ENCODE data around the gene FBN2.

Gene FBN2

DNA sequence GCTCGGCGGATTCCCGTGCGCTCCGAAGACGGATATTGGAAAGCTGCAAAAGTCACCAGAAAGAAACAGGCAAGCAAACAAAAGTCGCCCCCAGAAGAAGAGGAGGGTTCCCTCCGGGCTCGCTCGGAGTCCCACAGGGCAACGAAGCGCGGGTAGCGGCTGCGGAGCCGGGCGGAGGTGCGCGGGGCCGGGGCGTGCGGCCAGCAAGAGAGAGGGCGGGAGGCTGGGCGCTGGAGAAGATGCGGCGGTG, at the start of gene FBN2:
FBN2 (minus strand) TSS at position 246 of the 250 bp plus-strand sequence. CDS start 642 bp downstream, outside the sequence.
- DNase-seq = no peak

DNA sequence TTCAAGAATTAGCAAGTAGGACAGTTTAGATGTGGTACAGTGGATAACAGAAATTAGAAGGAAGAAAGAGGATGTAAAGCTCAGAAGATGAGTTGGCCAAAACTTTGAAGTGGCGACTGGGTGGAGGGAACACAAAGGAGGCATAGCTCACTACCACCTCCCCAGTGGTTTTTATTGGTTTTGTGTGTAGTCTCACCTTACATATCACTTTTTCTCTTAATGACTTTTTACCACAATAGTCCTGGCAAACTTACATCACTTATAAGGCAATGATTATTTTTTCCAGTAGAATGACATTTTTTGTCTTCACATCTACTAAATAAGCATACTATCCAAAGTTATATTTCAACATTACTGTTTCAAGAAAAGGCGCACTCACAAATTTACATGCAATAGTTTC, 49.2 kb upstream of the FBN2 start:
- DNase-seq = no peak

DNA sequence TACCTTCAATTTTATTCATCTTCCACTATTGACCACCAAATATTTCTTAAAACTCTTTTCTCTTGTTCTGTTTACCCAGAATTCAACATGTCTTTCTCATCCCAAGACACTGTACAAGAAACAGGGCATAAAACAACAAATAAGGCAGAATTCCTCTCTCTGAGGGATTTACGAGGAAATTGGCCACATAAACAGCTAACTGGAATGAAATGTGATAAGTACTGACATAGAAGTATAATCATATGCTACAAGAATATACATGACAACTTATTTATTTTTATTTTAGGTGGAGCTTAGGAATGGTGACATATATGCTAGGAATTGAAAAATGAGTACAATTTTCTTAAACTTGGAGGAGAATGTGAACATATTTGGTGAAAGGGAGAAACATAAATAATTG, 48.8 kb upstream of the FBN2 start:
- DNase-seq = no peak

DNA sequence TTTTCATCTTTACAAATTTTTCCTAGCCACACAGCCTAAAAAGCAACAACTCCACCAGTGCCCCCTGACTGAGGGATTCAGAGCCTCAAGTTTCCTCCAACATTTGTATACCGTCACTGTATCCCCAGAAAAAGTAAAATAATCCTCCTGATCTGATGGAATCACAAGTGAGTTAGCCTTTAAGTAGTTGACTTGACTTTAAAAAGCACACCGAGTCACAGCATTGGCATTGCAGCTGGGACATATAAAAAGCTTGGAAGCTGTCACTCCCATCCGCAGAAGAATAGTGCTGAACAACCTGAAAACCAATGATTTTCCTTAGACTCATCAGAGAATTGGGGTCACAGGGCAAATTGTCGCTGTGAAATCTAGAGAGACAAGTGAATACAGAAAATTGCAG, 41.6 kb upstream of the FBN2 start:
- DNase-seq = no peak

DNA sequence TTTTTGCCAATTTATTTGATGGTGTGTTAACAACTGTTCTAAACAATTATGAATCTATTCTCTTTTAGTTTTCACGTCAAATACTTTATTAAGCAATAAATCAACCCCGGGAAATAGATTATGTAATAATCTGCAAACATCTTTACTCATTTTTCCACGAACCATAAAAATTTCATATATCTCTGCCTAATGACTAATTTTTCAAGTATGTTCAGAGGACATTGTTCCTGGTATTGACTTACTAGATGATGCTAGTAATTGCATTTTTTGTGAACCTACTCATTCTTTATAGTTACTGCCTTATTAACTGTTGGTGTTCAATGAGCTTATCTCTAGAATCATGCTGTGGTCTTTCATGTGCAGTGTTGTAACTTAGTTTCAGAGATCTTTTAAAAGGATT, 41.0 kb upstream of the FBN2 start:
- no peak for DNase-seq

DNA sequence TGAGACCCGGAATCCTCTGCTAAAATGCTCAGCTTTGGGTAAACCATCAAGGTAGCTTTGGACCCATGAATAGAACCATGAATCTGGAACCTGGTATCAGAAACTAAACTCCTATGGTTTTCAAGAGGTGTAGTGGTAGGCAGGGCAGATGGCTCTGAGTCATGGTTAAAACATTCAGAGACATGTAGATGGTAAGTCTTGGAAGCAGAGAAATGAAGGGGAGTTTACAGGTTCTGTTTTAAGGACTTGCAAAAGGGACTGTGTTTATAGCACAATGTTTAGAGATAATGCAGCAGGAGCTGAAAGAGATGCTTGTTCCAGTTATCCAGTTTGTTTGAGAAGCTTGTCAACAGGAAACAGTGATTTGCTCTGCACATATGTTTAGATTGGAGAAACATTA, 36.0 kb upstream of the FBN2 start:
- no peak for DNase-seq

DNA sequence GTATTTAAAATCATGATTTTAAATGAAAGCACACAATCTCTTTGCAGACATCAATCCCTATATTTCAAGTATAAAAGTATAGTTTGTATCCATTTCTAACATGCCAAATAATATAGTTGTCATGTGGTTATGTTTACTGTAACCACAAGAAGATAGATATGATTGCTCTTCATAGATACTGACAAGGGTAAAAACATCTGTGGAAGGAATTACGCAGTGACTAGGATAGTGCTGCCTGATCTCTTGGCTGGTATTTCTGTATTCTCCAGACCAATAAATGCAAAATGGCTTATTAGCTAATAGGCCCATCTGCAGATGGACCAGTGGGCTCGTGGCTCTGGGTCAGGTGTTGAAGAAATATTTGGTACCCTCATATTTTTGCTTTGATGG, 34.9 kb upstream of the FBN2 start:
- no peak for DNase-seq

DNA sequence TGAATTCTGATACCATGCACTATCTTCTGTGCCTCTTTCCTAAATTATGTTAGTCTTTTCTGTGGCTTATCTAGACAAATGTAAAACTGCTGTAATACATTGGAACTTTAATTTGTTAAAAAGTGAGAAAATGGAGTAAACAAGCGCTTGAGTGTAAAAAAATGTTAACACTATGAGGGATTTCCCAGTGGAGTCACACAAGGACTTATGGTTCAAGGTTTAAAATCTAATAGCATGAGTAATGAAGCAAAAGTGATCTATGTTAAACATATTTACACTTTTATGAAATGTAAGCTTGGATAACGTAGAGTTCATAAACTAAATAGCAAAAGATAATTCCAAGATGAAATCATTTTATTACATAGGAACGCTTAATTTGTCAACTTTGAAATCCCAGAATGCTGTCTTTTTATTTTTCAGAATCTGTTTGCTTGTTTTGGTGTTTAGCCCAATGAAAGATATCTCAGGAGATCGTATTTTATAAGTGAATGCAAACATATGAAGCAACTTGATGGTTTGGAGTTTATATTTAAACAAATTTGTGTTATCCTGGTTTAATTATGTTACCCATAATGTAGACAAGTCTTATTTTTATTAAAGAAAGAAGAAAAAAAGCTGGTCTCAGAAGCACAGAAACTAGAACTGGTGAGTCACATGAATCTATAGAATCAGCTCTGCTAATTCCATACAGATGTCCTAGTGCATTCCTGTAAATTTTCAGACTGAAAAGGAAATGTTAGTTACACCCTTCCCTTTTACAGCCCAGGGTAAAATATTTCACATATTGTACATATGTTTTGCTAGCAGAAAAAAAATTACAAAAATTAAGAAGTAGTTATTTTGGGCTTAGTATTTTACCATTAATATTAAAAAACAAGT, 34.2 kb upstream of the FBN2 start:
- no peak for DNase-seq

DNA sequence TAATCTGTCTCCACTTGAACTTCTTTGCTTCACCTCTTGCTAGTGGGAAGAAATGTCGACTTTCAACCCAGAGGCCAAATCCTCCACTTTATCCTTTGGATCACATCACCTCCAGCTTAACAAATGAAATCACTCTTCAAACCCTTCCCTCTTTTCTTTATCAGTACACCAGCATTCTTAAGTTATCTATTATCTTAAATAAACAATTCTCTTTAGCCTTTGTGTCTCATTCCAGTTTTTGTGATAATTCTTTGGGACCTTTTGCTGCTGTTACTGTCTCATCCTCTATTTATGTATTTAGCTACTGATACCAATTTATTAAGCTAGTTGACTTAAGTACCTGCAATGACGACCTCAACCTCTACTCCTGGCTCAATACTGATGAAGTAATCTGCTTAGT, 28.1 kb upstream of the FBN2 start:
- no peak for DNase-seq

DNA sequence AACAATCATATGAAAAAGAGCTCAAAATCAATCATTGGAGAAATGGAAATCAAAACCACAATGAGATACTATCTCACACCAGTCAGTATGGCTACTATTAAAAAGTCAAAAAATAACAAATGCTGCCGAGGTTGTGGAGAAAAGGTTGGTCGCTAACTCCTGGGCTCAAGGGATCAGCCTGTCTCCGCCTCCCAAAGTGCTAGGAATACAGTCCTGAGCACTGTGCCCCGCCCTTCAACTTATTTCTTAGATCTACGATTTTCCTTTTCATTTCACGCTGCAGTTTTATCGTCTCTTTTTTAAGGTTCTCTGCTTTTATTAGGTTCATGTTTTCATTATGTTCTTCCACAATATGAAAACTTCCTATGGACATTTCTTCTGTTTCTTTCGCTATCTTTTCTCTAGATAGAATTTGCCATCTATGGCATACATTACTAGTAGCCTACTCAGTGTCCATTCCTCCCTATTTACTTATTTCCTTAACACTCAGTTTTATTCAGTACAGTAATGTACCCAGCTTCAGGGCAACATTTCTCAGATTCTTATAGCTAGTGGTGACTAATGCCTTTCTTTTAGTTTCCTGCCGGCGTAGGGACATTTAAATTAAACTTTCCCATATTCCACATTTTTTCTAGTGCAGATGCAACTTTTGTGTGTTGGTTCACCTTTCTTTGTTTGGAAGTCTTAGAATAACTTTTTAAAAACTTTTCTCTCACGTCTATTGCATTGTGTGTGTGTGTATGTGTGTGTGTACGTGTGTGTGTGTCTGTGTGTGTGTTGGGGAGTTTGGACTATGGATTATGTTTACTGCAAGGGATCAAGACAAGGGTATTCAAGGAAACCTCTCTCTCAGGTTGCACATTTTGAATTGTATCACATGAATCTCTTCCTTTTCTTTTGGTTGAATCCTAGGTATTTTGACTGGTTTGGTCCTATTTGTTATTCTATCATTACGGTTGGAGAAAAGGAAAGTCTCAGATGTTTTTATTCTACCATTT, 21.6 kb upstream of the FBN2 start:
- DNase-seq = no peak

DNA sequence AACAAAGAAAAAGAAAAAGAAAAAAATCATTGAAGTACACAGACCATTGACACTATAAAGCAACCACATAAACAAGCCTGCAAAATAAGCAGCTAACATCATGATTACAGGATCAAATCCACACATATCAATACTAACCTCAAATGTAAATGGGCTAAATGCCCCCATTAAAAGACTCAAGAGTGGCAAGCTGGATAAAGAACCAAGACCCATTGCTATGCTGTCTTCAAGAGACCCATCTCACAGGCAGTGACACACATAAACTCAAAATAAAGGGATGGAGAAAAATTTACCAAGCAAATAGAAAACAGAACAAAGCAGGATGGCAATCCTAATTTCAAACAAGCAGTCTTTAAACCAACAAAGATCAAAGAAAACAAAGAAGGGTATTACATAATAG, 15.7 kb upstream of the FBN2 start:
- DNase-seq = no peak

DNA sequence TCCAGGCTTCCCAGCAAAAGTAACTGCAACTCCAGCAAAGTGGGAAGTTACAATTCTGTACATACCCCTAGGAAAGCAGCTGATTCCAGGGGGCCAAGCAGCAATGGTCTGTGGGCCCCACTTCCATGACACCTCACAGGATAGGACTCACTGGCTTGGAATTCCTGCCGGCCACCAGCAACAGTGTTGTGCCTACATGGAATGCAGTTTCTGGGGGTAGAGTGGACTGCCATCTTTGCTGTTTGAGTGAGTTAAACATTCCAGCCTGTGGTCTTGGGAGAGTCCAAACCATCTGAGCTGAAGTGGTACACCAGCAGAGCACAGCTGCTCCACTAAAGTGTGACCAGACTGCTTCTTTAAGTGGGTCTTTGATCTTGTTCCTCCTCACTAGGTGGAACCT, 13.4 kb upstream of the FBN2 start:
- DNase-seq = no peak

DNA sequence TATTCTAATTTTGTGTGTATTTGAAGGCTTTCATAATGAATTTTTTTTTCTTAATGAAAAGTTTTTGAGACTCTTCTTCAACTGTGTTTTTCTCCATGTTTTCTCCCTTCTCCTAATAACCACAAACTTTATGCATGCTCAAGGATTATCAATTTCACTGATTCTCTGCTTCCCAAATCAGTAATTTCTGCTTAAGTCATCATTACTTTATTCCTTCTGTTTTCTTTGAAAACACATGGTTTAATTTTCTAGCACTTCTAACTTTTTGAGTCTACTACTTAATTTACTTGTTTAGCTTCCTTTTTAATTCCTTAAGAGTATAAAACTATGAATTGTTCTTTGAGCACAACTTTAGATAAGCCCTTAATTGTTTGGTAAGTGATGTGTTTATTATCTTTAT, 11.5 kb upstream of the FBN2 start:
- DNase-seq = no peak

DNA sequence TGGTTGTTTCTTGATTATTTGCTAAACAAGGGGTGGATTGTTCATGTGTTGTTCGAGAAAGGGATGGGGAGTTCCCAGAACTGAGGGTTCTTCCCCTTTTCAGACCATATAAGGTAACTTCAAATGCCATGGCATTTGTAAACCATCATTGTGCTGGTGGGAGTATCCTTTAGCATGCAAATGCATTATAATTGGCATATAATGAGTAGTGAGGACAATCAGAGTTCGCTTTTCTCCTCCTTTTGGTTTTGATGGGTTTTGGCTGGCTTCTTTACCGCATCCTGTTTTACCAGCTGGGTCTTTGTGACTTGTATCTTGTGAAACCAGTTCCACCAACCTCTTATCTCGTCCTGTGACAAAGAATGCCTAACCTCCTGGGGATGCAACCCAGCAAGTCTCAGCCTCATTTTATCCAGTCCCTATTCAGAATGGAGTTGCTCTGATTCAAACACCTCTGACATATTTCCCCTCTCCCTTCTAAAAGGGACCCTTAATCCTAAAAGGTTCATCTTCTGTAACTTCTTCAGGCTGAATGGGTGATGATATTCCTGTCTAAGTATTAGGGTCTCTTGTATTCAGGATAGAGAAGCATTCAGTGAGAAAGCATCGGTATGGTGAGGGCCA, 8.7 kb upstream of the FBN2 start:
- no peak for DNase-seq

DNA sequence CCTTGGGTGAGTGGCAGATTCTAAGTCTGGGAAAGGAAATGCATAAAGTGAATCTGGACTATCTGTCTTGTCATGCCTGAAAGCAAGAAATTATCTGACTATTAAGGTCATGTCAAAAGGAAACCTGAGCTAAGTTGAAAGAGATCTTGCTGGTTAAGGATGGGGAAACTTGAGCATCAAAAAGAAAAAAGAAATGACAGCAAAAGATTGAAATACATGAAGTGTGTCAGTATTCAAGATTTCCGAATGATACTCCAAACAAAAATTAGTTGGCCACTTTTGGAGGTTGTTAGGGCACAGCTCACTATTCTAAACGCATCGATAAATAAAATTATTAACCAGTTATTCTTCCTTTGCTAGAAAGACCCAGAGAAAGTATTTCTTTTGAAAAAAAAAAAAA, 3.3 kb upstream of the FBN2 start:
- no peak for DNase-seq

DNA sequence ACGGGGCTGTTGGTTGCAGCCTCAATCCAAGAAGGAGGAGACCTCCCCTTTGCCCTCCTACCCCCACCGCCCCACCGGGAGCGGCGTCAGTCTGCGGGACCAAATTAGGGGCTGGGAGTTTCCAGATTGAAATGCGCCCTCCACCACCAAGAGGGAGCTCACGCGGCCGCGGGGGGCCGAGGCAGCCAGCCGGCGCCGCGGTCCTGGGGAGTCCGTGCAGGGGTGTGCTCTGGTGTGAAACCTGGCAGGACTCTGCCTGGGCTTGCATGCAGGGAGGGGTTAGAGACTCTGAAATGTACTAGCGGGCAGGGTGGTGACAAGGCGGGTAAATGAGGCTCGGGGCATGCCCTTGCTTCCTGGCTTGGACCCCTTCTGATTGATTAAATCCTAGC, 989 bp upstream of the FBN2 start:
- no peak for DNase-seq

DNA sequence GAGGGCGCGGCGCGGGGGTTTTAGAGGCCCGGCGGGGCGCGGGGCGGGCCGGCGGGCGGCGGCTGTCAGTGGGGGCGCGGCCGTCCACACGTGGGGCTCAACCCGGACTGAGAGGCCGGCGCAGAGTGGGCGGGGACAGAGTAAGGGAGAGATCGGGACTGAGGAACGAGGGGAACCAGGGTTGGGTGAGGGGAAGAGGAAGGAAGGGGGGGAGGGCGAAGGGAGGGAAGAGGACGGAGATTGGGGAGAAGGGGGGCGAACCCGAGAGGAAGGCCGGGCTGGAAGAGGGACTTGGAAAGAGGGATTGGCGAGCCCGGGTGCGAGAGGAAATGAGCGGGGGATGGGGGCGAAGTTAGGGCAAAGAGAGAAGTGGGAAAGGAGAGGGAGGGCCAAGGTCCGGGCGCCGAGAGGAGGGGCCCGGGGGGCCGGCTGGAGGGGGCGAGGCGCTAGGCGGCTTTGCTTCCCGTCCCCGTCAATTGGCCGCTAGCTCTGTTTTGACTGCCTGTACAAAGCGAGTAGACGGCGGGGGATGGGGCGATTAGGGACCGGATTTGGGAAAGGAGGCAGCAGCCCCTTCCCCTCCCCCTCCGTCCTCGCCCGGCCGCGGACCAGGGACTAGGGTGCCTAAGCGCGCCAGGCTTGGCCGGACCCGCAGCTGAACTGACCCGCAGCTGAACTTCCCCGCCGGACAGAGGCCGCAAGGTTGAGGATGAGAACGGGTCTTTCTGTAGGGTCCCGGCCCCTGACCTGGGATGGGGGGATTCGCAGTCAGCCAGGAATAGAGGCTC, 399 bp upstream of the FBN2 start:
- no peak for DNase-seq

DNA sequence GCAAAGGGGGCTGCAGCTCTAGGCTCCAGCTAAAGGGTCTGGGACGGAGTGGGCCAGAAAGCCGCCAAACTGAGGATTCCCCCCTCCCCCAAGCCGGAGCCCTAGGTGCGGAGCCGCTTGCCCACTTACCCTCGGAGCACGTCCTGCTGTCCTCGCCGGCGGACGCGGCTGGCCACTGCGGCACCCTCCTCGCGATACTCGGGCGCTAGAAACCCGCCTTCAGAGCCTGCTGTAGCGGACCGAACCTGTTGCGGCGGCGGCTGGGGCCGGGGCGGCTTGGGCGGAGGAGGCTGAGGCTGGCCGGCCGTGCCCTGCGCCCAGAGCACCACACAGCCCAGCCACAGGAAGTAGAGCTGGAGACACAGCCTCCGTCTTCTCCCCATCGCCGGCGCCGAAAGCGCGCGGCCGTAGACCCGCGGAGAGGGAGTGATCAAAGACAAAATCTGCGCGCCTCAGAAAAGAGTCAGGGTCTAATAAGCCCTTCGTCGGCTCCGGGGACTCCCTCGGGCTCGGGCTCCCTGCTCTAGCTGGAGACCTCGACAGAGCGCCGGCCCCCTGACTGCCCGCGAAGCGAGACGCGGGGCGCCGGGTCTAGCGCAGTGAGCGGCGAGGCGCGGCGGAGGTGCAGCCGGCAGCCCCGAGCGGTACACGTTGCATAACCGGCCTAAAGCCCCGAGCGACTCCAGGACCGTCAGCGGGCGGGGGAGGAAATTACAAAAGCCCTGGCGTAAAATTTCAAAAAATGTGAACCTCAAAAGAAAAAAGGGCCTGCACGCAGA, 635 bp downstream of the FBN2 start:
- DNase-seq = no peak

DNA sequence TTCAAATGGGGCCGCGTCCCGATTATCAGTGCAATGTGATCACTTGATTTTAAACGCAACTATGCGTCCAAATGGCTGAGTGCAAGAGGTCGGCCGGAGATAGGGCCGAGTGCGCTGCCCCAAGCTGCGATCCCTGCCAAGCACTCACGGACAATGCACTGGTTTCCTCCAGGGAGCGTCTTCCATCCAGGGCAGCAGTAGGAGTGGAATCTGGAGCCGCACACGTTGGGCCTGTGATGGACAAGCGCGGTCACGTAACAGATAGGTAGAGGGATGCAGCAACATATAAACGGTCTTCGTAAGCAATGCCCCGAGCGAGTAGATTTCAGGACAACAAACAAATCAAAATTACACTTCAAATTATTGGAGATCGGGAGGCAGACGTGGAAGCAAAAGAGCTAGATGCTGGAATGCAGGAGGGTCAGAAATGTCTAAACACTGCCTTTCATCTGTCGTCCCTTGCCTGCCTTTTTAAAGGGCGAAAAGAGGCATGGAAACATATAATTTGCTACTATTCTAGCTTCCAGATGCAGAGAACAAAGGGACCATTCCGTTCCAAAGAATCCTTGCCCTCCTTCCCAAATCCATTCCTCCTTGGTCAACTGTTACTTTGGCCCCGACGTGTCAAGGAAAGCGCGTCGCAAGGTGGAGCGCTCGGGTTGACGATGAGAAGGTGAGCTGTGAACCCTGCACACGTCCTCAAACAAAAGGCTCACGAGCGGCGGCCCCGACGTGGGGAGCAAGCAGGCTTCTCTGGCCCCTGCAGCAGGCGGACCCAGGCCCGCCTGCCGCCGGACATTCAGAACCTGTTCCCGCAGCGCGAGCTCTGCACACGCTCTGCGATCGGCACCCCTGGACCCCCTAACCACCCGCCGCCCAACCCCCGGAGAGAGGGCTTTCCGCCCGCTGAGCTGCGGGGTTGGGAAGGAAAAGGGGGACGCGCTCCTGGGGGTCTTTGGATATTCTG, 1.5 kb downstream of the FBN2 start:
- DNase-seq = no peak

DNA sequence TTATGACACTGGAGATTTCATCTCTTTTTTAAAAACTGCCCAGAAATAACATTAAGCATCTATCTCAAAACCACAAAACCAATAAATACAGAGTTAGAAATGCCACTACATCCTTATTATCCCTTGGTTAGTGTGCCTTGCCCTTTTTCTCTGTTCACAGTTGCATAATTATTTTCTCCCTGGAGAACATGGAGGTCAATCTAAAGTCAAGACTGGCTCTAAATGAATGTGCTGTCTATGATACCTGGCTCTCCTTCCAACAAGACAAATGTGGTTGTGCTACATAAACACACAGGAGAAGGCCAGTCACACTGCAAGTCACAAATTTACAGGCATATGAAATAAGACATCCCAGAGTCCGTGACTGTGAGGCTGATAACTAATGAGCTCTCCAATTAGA, 2.8 kb downstream of the FBN2 start:
- DNase-seq = no peak

DNA sequence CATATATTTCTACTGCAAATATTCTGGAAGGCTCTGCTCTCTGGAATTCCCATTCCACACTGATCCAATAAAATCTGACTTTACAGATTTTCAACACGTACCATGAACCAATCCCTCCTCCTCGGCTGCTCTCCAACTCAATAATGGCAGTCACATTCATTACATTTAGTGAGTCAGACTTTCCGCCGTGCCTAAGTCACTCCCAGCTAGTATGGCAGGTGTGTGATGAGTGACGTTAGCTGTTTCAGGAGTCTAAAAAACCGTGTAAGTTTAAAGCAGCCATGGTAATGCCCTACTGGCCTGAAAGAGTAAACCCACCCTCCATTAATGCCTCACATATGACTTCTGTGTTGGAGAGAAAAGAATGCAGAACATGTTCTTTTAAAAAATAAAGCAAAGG, 3.3 kb downstream of the FBN2 start:
- DNase-seq = no peak
